ENCODE measurements around the gene ARHGAP23. TPM values are rescaled to one million over a fixed set of nuclear protein-coding genes. Genes with fewer than 3 reads are reported as not detected.

ARHGAP23 gene
- total and polyA plus RNA-seq, 8 donors, result 4.0 to 55.5 (median 26.4) TPM

GRCh38 chr17:38508954-38509771 lies 80.9 kb downstream of the ARHGAP23 start:
- Histone ChIP-seq H3K4me3 (peak overlapping the region; percentile 20 to 41 (median 28)), H3K9me3 (no peaks in the 10 kb centered on the region), H3K4me1 (peaks cover 12 to 27% (median 19%) of the 10 kb centered on the region in 4 donors), H3K27ac (no peak overlapping the region), H3K27me3 (peaks cover 0 to 34% (median 16%) of the 10 kb centered on the region in 3 donors), H3K36me3 (peaks cover 4 to 31% (median 29%) of the 10 kb centered on the region in 4 donors)
- intact Hi-C loops (cut with DNase I; ENCODE audit: low total_unique reads), result no loop called here
- TF ChIP-seq POLR2AphosphoS5 (IDR thresholded peaks at IDR 0.05) (no peak), CTCF (IDR thresholded peaks at IDR 0.05) (peak in 5 of 7 experiments; percentile 16 to 72 (median 64))
- 42 to 56% (median 44%) methylated on average over 26 to 27 of the region's 27 CpGs for WGBS, 5 donors
- peak; percentile 79 to 94 for DNase-seq

- intact Hi-C loops (cut with DNase I; ENCODE audit: low total_unique reads), result no loop called here
- no peak overlapping the region for H3K27ac ChIP-seq
These were observed 81.6 kb downstream of the ARHGAP23 start for GRCh38 chr17:38509772-38510420.

GRCh38 chr17:38510421-38511149 lies 82.3 kb downstream of the ARHGAP23 start:
- Histone ChIP-seq H3K4me3 (peak overlapping the region; percentile 20 to 41 (median 28)), H3K36me3 (peaks cover 4 to 23% (median 19%) of the 10 kb centered on the region in 4 donors), H3K27ac (no peak overlapping the region), H3K27me3 (peaks cover 0 to 34% (median 16%) of the 10 kb centered on the region in 3 donors), H3K9me3 (no peaks in the 10 kb centered on the region), H3K4me1 (peaks cover 12 to 27% (median 19%) of the 10 kb centered on the region in 4 donors)
- intact Hi-C loops (cut with DNase I; ENCODE audit: low total_unique reads), result no loop called here
- DNase-seq, result peak; percentile 38 to 83
- WGBS, 5 donors, result 8 to 32% (median 16%) methylated on average over 25 to 86 of the region's 86 CpGs
- TF ChIP-seq EP300 (IDR thresholded peaks at IDR 0.05) (no peak), CTCF (IDR thresholded peaks at IDR 0.05) (peak in 1 of 7 experiments; percentile 33)

More at GRCh38 chr17:38509772-38510420, 81.6 kb downstream of the ARHGAP23 start:
- peak in 1 of 2 donors; percentile 56 for DNase-seq
- H3K27me3 ChIP-seq, result peaks cover 0 to 34% (median 16%) of the 10 kb centered on the region in 3 donors
- WGBS, 5 donors, result 2 to 22% (median 12%) methylated on average over 4 to 80 of the region's 80 CpGs
- peak overlapping the region; percentile 20 to 41 (median 28) for H3K4me3 ChIP-seq
- no peak for TF ChIP-seq EP300 (IDR thresholded peaks at IDR 0.05)
- TF ChIP-seq POLR2AphosphoS5 (IDR thresholded peaks at IDR 0.05), result no peak
- no peak for TF ChIP-seq POLR2A (IDR thresholded peaks at IDR 0.05)
- TF ChIP-seq CTCF (IDR thresholded peaks at IDR 0.05), result no peak
- no peaks in the 10 kb centered on the region for H3K9me3 ChIP-seq
- peaks cover 12 to 27% (median 19%) of the 10 kb centered on the region in 4 donors for H3K4me1 ChIP-seq
- peaks cover 4 to 24% (median 23%) of the 10 kb centered on the region in 4 donors for H3K36me3 ChIP-seq

Measured in stomach (tissue), 9 donors.